K562 (cell line): ENCODE results near the gene SMURF1. TPM values are rescaled to one million over a fixed set of nuclear protein-coding genes. Genes with fewer than 3 reads are reported as not detected.

Experiments used
- ATAC-seq: fragments of 200-7000 bp; cut with Tn5 transposase; 3 replicates; pipeline ENCODE4 v1.9.1; 2020; ENCODE audit warnings: moderate library complexity
- BruUV-seq: library from RNA; stranded (reverse); fragments of 400-500 nt; replicated peaks from 2 replicates; lab custom pipeline; 2021; lab: Mats Ljungman, UMichigan
- CTCF ChIA-PET: fragments of 300-600 bp; formaldehyde crosslinking; extraction: SDS; loops from one replicate; lab custom pipeline; 2021; ENCODE audit warnings: low intra/inter-chr PET ratio; lab: Yijun Ruan, JAX
- POLR2A ChIA-PET: fragments of 300-600, 350-650 bp; sonication (Branson Sonifier 250); formaldehyde crosslinking; extraction: SDS; loops from one replicate; lab custom pipeline; 2021; ENCODE audit warnings: antibody characterized with exemption, inconsistent platforms; lab: Yijun Ruan, JAX
- DNase-seq, 4 experiments: peaks; one replicate each; pipeline versions ENCODE4 v3.0.0 to v3.0.0-alpha.2; 2011 to 2018; ENCODE audit warnings: low spot score in 3 of 4, mixed read lengths in 3 of 4; ENCODE audit errors: extremely low read depth in 1 of 4
- FAIRE-seq: peaks from 2 replicates; lab custom pipeline; 2011; peaks lifted over from hg19 to GRCh38; lab: Jason Lieb, UNC
- H2AFZ ChIP-seq: 2 replicates; pipeline ENCODE4 v1.6.0; 2011; ENCODE audit warnings: low read depth, low read length, control low read depth, inconsistent platforms
- H3K27ac ChIP-seq: fragments of 200-600 bp; 3 replicates; pipeline ENCODE4 v1.8.0; 2011; ENCODE audit warnings: low read depth, mild to moderate bottlenecking, control low read depth, inconsistent platforms, low read length, moderate library complexity, mixed read lengths; ENCODE audit errors: extremely low read depth
- H3K27me3 ChIP-seq, 2 experiments: fragments of 300-600 bp in 1 of 2; 2 replicates in 1 of 2; 3 replicates in 1 of 2; pipeline versions ENCODE4 v1.6.0 to v1.8.0; 2011; ENCODE audit warnings: inconsistent platforms in 2 of 2, low read length in 2 of 2, mild to moderate bottlenecking in 1 of 2, mixed read lengths in 1 of 2, moderate library complexity in 1 of 2; ENCODE audit not compliant: control insufficient read depth in 2 of 2, insufficient read depth in 2 of 2
- H3K36me3 ChIP-seq: fragments of 300-600 bp; 3 replicates; pipeline ENCODE4 v1.8.0; 2011; ENCODE audit warnings: mild to moderate bottlenecking, low read length, inconsistent platforms; ENCODE audit not compliant: control insufficient read depth, insufficient read depth
- H3K4me1 ChIP-seq, 2 experiments: fragments of 200-600 bp in 1 of 2; replicated peaks in 1 of 2; 2 replicates in 1 of 2; 3 replicates in 1 of 2; pipeline versions ENCODE4 v1.5.1 to v1.8.0; 2011; ENCODE audit warnings: inconsistent platforms in 2 of 2, low read length in 2 of 2, mild to moderate bottlenecking in 1 of 2, mixed read lengths in 1 of 2, moderate library complexity in 1 of 2; ENCODE audit not compliant: control insufficient read depth in 2 of 2, insufficient read depth in 2 of 2
- H3K4me2 ChIP-seq: 2 replicates; pipeline ENCODE4 v1.6.1; 2011; ENCODE audit warnings: low read length, control low read depth, inconsistent platforms, mixed read lengths; ENCODE audit not compliant: insufficient read depth
- H3K4me3 ChIP-seq: fragments of 200-600 bp; sonication (generic), shearing (Covaris generic); 2 replicates; pipeline ENCODE4 v1.5.1; 2016; ENCODE audit warnings: control low read depth, inconsistent platforms
- H3K79me2 ChIP-seq: fragments of 200-600 bp; 3 replicates; pipeline ENCODE4 v1.8.0; 2011; ENCODE audit warnings: low read length, inconsistent platforms; ENCODE audit not compliant: control insufficient read depth, insufficient read depth
- H3K9ac ChIP-seq, 2 experiments: 2 replicates each; pipeline versions ENCODE4 v1.6.0 to v1.6.1; 2011; ENCODE audit warnings: low read depth in 2 of 2, low read length in 2 of 2, control low read depth in 1 of 2, inconsistent platforms in 1 of 2, mild to moderate bottlenecking in 1 of 2, mixed read lengths in 1 of 2; ENCODE audit not compliant: insufficient read depth in 1 of 2
- H3K9me1 ChIP-seq: one replicate; pipeline ENCODE4 v1.6.0; 2011; ENCODE audit warnings: inconsistent platforms, mild to moderate bottlenecking, low read length, moderate library complexity; ENCODE audit not compliant: control insufficient read depth, insufficient read depth
- H3K9me3 ChIP-seq: replicated peaks from 2 replicates; pipeline ENCODE4 v1.5.1; 2011; ENCODE audit warnings: low read depth, low read length, inconsistent platforms; ENCODE audit not compliant: control insufficient read depth, insufficient read depth
- H4K20me1 ChIP-seq: replicated peaks from 2 replicates; pipeline ENCODE4 v1.6.1; 2011; ENCODE audit warnings: low read length, inconsistent platforms, mixed read lengths; ENCODE audit not compliant: control insufficient read depth, insufficient read depth
- MTA3 ChIP-seq: fragments of 450-650 bp; formaldehyde crosslinking; IDR thresholded peaks from 2 replicates; pipeline ENCODE4 v1.6.1; 2017; ENCODE audit warnings: mild to moderate bottlenecking, borderline replicate concordance
- RBM25 ChIP-seq: fragments of 200-400 bp; formaldehyde crosslinking; IDR thresholded peaks from 2 replicates; pipeline ENCODE4 v1.6.1; 2018; ENCODE audit warnings: low read length, low read depth, moderate library complexity; ENCODE audit not compliant: severe bottlenecking
- TRIM28 ChIP-seq: fragments of 450-650 bp; IDR thresholded peaks from 2 replicates; pipeline ENCODE4 v1.6.1; 2017
- ZNF146 ChIP-seq: IDR thresholded peaks from one replicate; pipeline ENCODE4 v1.6.1; 2018; ENCODE audit warnings: missing compliant biosample characterization; ENCODE audit not compliant: unreplicated experiment
- ZNF316 ChIP-seq: fragments of 450-650 bp; IDR thresholded peaks from 2 replicates; pipeline ENCODE4 v1.6.1; 2016
- ZNF644 ChIP-seq: fragments of 200-800 bp; sonication (Bioruptor generic); IDR thresholded peaks from 2 replicates; pipeline ENCODE4 v1.6.1; 2016; ENCODE audit warnings: low read depth, missing genetic modification characterization, missing compliant biosample characterization
- ZNF699 ChIP-seq: fragments of 250-450 bp; sonication (Bioruptor Pico); IDR thresholded peaks from 2 replicates; pipeline ENCODE4 v1.8.0; 2021; ENCODE audit warnings: mild to moderate bottlenecking, moderate library complexity; ENCODE audit not compliant: insufficient replicate concordance
- WGBS: fragments of 100-300 bp; shearing (Covaris generic); methylation state at CpG from one replicate; pipeline ENCODE4 v1.1.6; 2016; ENCODE audit warnings: low coverage, mixed read lengths; ENCODE audit not compliant: insufficient coverage; ENCODE audit errors: missing lambda C conversion rate; 5-methylcytosine and 5-hydroxymethylcytosine counted together
- in situ Hi-C: fragments of 300-500 bp; cut with MboI; formaldehyde crosslinking; loops from 4 replicates; pipeline ENCODE4 v1.15.0; 2018; ENCODE audit warnings: inconsistent platforms, mixed read lengths
- intact Hi-C: fragments of 100-400 bp; cut with micrococcal nuclease; formaldehyde crosslinking; loops from 2 replicates; pipeline ENCODE4 v1.14.2; 2022
- polyA plus RNA-seq, 8 experiments: library from polyadenylated mRNA; depleted of rRNA in 4 of 8; stranded (reverse) in 5 of 8; unstranded in 3 of 8; fragments of >200 nt; fragmentation: Nextera tagmentation in 2 of 8; fragmentation: Illumina TruSeq in 1 of 8; extraction: Ambion mirVana in 2 of 8; extraction: Trizol in 1 of 8; gene quantifications; 2 replicates each; pipeline versions ENCODE4 v1.2.1 to v1.2.3, GENCODE V29; 2011 to 2014; ENCODE audit warnings: inconsistent platforms in 1 of 8, missing spikeins in 1 of 8
- total RNA-seq, 7 experiments: library from RNA; depleted of rRNA in 6 of 7; stranded (reverse); fragments of >200 nt in 6 of 7; fragmentation: Illumina TruSeq in 2 of 7; extraction: Trizol in 2 of 7; gene quantifications; 2 replicates each; pipeline versions ENCODE4 v1.2.1 to v1.2.3, GENCODE V29; 2011 to 2021; ENCODE audit warnings: low replicate concordance in 1 of 7

Gene SMURF1
- total and polyA plus RNA-seq, 9 of the 15 experiments (the other 6 are each of a cell fraction or from before 2014, with no cell fraction given), result 1.0 to 20.1 (median 12.6) TPM

DNA sequence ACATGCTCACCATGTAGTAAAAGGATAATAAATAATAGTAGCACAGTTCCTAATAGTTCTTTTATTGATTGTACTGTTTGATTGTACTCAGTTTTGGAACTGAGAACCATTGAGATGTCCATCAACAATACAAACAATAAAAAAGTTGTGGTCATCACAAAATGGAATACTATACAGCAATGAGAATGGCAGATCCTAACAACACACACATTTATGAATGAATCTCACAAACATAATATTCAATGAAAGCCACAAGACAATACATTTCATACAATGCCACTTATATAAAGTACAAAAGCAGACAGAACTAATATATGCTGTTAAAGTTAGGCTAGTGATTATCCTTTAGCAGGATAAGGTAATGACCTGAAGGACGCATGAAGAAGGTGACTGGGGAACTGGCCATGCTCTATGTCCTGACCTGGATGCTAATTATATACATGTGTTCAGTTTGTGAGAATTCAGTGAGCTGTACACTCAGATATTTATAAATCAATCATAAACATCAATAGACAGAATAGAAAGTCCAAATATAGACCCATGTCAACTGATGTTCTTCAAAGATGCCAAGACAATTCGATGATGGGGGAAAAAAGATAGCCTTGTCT is 70.0 kb downstream of the SMURF1 start:
- H2AFZ ChIP-seq, result no peak overlapping the region
- intact Hi-C loops (no loop called here), in situ Hi-C loops (no loop called here)
- ChIA-PET CTCF (no interaction called here), POLR2A (no interaction called here)
- H3K36me3 ChIP-seq, result no peaks in the 10 kb centered on the region
- H3K9ac ChIP-seq, result no peak overlapping the region
- peaks cover 4% of the 10 kb centered on the region for H3K9me1 ChIP-seq
- H3K4me2 ChIP-seq, result no peak overlapping the region
- H4K20me1 ChIP-seq, result peaks cover 16% of the 10 kb centered on the region; the same call in 1 of the 2 replicates
- BruUV-seq, result no TSS peak
- no peaks in the 10 kb centered on the region for H3K27me3 ChIP-seq
- no peaks in the 10 kb centered on the region for H3K9me3 ChIP-seq
- no peak overlapping the region for H3K27ac ChIP-seq
- TF ChIP-seq ZNF316 (peak; percentile 1; the same call in 1 of the 2 replicates), ZNF644 (no peak), ZNF699 (CRISPR knock-in tag) (no peak), RBM25 (peak; percentile 30), TRIM28 (no peak), ZNF146 (peak; percentile 87), MTA3 (no peak)
- H3K4me1 ChIP-seq, result peaks cover 5 to 6% of the 10 kb centered on the region in 2 experiments; a peak in 4 of 5 replicates
- peaks cover 27% of the 10 kb centered on the region; the same call in 2 of the 3 replicates for H3K79me2 ChIP-seq
- no peak for FAIRE-seq
- 65% methylated on average over 2 of the region's 2 CpGs for WGBS
- H3K4me3 ChIP-seq, result no peak overlapping the region
- no peak for ATAC-seq
- no peak for DNase-seq
